AG09319 (cell line): Measurements from ENCODE around the gene ZNF593OS.

Source experiments
- DNase-seq: peaks from one replicate; pipeline ENCODE4 v3.0.0-alpha.2; 2010; ENCODE audit warnings: low read depth; ENCODE audit errors: extremely low read depth
- TF ChIP-seq, protein P1 (sequence below): IDR thresholded peaks from 2 replicates; pipeline ENCODE4 v1.5.1; 2011; ENCODE audit warnings: low read depth, mild to moderate bottlenecking, inconsistent platforms, low read length, moderate library complexity

Gene ZNF593OS

GRCh38 chr1:26130695-26131094 lies 40.9 kb downstream of the ZNF593OS start:
- TF ChIP-seq, protein P1, sequence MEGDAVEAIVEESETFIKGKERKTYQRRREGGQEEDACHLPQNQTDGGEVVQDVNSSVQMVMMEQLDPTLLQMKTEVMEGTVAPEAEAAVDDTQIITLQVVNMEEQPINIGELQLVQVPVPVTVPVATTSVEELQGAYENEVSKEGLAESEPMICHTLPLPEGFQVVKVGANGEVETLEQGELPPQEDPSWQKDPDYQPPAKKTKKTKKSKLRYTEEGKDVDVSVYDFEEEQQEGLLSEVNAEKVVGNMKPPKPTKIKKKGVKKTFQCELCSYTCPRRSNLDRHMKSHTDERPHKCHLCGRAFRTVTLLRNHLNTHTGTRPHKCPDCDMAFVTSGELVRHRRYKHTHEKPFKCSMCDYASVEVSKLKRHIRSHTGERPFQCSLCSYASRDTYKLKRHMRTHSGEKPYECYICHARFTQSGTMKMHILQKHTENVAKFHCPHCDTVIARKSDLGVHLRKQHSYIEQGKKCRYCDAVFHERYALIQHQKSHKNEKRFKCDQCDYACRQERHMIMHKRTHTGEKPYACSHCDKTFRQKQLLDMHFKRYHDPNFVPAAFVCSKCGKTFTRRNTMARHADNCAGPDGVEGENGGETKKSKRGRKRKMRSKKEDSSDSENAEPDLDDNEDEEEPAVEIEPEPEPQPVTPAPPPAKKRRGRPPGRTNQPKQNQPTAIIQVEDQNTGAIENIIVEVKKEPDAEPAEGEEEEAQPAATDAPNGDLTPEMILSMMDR, result no peak
- DNase-seq, result no peak

DNA sequence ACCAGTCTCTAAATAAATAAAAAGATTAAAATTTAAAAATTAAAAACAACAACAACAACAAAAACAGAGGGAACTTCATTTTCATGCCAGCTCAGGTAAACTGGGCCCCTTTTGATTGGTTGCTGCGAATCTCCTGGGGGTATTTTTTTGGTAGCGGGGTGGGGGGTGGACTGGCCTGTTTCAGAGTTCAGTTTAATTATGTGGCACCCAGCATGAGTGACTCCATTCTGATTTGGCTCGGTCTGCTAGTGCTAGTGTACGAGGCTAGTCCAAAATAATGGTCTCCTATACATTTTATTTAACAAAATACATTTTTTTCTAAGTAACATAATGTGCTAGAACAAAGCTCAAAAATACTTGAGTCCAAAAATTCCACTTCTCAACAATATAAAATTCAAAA lies 41.9 kb downstream of the ZNF593OS start:
- no peak for DNase-seq
- TF ChIP-seq, protein P1, result no peak

DNA sequence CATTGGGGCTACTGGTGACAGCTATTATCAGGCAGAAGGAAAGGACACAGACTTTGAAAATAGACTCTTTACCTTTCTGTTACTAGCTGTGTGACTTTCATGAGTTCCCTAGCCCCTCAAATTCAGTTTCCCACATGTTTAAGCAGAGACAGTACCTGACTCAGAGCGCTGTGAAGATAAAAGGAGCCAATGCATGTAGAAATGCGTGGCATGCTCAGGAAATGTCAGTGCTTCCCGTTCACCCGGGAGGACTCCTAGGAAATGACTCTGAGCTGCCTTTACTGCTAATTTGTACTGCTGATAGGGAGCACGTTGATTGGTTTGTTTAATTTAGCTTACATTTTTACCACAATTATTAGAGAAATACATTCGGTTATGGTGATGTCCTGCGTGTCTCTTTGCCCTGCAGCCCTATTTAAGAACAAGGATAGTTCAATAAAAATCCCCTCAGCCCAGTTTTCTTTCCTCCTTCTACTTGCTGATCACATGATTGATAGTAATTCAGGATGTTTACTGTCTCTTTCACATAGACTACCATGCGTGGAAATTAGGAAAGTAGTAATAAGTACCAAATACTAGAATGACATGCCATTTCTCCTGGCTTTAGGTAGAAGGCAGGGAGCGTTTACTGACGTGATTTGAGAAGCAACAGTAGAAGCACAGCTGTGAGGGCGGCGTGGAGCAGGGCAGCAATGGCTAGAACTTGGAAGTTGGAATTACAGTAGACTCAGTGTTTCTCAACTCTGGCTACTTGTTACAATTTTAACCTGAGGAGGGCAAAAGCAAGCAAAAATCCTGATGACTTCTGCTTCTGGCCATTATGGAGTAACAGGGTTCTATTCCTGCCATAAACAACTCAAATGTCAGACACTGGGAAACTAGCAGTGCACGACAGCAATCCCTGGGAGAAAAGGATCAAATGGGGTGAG lies 44.1 kb downstream of the ZNF593OS start:
- DNase-seq, result no peak
- TF ChIP-seq, protein P1, result no peak

- DNase-seq, result no peak
- TF ChIP-seq, protein P1, result no peak
These were observed 45.1 kb downstream of the ZNF593OS start for GRCh38 chr1:26126321-26127084.

DNA sequence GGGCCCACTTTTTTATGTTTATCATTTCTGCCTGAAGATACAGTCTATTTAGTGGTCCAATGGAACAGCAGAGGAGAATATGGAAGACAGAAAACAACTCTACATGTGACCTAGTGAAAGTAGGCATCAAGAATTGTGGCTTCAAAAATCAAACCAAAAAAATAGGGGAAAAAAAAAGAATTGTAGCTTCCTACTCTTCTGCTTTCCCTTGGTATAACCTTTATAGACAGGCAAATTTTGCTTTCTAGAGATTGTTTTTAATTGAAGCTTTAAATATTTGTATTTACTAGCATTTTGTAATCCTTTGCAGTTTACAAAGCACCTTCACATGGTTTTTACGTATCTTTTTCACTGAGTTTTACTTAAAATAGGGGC lies 45.7 kb downstream of the ZNF593OS start:
- DNase-seq, result no peak
- TF ChIP-seq, protein P1, result no peak

GRCh38 chr1:26125382-26125781 lies 46.2 kb downstream of the ZNF593OS start:
- TF ChIP-seq, protein P1, result no peak
- no peak for DNase-seq
